Hematopoietic multipotent progenitor cell treated with erythropoietin and hydrocortisone succinate and interleukin-3 and kit ligand, for 8 days (in vitro differentiated cells): ENCODE measurements around the gene TMEM176A.

Experiments used
- DNase-seq: peaks from one replicate; pipeline ENCODE4 v3.0.0-alpha.2; 2015

TMEM176A gene

DNA sequence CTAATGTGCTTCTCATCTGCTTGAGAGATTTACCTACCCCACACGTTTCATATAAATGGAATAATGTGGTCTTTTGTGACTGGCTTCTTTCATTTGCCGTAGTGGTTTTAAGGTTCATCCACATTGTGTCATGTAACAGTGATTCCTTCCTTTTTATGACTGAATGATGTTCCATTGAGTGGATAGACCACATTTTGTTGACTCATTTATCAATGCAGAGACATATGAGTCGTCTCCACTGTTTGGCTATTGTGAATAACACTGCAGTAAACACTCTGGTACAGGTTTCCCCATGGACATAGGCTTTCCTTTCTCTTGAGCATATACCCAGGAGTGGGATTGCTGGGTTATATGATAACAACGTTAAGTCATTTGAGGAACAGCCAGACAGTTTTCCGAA, 49.7 kb downstream of the TMEM176A start:
- DNase-seq, result no peak

DNA sequence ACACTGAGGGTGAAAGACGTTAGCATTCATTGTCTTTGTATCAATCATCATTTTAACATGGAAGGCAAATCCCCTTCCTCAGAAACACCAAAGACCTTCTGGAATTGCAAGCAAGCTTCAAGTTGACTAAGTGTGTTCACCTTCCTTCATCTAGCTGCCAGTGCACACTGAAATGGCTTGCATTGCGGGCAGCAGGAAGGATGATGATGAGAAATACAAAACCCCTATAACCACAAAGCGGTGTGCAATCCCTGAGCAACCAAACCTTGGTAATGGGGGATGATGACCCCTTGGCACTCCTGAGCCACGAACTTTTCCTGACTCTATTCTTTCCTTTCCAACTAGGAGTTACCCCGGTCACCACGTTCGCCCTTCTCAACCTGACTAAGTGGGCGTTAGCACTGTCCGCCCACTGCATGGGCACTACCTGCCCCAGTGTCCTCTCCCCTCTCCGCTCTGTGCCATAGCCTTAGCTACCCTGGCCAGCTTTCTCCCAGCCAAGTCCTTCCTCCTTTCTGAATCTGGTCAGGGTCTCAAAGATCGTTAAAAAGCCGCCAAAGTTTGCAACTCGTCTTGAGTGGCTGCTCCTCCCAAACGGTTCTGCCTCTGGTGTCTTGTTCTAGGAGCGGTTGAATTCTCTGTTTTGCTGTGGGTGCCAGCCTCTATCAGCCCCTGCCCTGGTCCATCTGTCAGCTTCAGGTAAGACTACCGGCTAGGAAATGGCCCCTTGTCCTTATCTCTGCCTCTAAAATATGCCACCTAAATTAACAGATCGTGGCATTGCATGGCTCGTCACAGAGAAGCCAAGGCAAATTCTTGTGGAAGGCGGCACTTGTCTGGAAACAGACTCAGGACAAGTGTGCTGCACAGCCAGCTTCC, 51.2 kb downstream of the TMEM176A start:
- no peak for DNase-seq

- no peak for DNase-seq
Observed at GRCh38 chr7:150852371-150852905, 51.9 kb downstream of the TMEM176A start, which contains the start of gene AOC1. Gene AOC1 (plus strand): TSS chr7:150852517. CDS start chr7:150856471, 3,954 bp downstream.

DNA sequence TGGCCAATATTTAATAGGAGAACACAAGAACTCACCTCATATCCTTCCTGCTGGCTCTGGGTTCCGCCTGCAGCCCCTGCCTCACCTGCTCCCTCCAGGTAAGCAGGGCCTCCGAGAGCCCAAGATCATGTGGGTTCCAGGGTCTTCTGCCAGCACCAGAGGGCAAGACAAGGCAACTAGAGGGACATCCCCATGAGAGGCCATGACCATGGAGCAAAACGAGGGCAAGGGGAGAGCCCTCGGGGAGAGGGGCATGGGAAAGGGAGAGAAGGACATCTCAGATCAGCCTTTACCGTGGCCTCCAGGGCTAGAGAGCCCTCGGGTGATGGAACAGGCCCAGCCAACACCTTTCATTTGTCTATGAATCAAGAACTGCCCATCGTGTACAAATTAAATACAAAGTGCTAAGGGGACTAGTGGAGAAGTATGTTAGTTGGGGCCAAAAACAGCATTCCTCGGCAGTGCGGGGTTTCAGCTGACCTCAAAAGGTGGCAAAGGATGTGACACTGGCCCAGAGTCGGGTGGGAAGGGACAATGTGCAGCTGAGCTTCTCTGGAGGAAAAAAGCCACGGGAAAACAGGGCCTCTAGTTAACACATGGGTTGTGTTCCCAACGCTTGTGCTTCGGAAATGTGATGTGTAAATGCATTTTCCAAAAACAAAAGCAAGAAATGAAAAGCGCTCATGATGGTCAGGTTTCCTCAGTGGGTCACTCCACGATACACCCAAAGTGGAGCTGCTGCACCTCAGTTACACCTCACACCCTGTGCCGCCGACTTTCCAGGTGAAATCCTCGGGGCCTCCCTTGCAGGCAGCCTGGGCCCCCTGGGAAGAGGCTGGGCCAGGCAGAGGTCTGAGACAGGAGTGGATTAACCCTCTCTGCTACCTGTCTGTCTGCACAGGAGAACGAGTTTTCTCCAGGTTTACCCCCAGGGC, 53.8 kb downstream of the TMEM176A start:
- no peak for DNase-seq
